Stimulated activated CD4-positive, alpha-beta T cell treated with anti-CD3 and anti-CD28 coated beads, Interleukin-15, amount 100 ng/mL, for 1 hour (primary cell): ENCODE data around the gene SH3BP5.

Experiments
- DNase-seq, 2 donors: peaks; one replicate each; pipeline ENCODE4 v3.0.0-alpha.2; 2020; ENCODE audit warnings: low read depth in 1 of 2, low spot score in 1 of 2

Gene SH3BP5

GRCh38 chr3:15279205-15279604 is 53.2 kb downstream of the SH3BP5 start:
- DNase-seq, result no peak

- DNase-seq, result no peak
Measured at GRCh38 chr3:15277861-15278500, 54.4 kb downstream of the SH3BP5 start.

- no peak for DNase-seq
Measured at GRCh38 chr3:15276028-15276724, 56.2 kb downstream of the SH3BP5 start.

- DNase-seq, result no peak
Measured at GRCh38 chr3:15273227-15273626, 59.2 kb downstream of the SH3BP5 start.

GRCh38 chr3:15272426-15273196 is 59.8 kb downstream of the SH3BP5 start:
- DNase-seq, result no peak

- peak; percentile 48 to 73 for DNase-seq
Measured at GRCh38 chr3:15271785-15272381, 60.5 kb downstream of the SH3BP5 start.

- no peak for DNase-seq
Measured at GRCh38 chr3:15271030-15271429, 61.4 kb downstream of the SH3BP5 start.

- DNase-seq, result peak; percentile 76
Measured at GRCh38 chr3:15269091-15269989, 63.0 kb downstream of the SH3BP5 start.

GRCh38 chr3:15268033-15268631 is 64.3 kb downstream of the SH3BP5 start:
- peak; percentile 75 for DNase-seq

- no peak for DNase-seq
Measured at GRCh38 chr3:15267502-15267901, 64.9 kb downstream of the SH3BP5 start.

- DNase-seq, result no peak
Measured at GRCh38 chr3:15266510-15267376, 65.6 kb downstream of the SH3BP5 start.

- no peak for DNase-seq
Measured at GRCh38 chr3:15265655-15266509, 66.5 kb downstream of the SH3BP5 start.

- DNase-seq, result no peak
Measured at GRCh38 chr3:15264486-15264885, 67.9 kb downstream of the SH3BP5 start.

GRCh38 chr3:15263926-15264325 is 68.5 kb downstream of the SH3BP5 start:
- no peak for DNase-seq

GRCh38 chr3:15263120-15263519 is 69.3 kb downstream of the SH3BP5 start:
- DNase-seq, result no peak

- no peak for DNase-seq
Measured at GRCh38 chr3:15262021-15262420, 70.4 kb downstream of the SH3BP5 start.

GRCh38 chr3:15261274-15261673 is 71.1 kb downstream of the SH3BP5 start:
- DNase-seq, result no peak

GRCh38 chr3:15260531-15260930 is 71.9 kb downstream of the SH3BP5 start:
- DNase-seq, result no peak
